ENCODE data around the gene FAM162A.

Gene FAM162A

DNA sequence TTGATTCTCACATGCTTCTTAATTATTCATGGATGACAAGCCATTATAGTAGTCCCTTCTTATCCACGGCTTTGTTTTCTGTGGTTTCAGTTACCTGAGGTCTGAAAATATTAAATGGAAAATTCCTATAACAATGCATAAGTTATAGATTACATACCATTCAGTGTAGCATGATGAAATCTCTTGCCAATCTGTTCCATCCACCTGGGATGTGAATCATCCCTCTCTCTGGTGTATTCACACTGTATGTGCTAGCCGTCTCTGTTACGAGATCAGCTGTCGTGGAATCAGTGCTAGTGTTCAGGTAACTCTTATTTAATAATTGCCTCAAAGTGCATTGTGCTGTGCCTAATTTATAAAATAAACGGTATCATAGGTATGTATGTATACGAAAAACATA lies 26.7 kb downstream of the FAM162A start:
- H3K27ac ChIP-seq: no peak overlapping the region
- TF ChIP-seq, protein P1, sequence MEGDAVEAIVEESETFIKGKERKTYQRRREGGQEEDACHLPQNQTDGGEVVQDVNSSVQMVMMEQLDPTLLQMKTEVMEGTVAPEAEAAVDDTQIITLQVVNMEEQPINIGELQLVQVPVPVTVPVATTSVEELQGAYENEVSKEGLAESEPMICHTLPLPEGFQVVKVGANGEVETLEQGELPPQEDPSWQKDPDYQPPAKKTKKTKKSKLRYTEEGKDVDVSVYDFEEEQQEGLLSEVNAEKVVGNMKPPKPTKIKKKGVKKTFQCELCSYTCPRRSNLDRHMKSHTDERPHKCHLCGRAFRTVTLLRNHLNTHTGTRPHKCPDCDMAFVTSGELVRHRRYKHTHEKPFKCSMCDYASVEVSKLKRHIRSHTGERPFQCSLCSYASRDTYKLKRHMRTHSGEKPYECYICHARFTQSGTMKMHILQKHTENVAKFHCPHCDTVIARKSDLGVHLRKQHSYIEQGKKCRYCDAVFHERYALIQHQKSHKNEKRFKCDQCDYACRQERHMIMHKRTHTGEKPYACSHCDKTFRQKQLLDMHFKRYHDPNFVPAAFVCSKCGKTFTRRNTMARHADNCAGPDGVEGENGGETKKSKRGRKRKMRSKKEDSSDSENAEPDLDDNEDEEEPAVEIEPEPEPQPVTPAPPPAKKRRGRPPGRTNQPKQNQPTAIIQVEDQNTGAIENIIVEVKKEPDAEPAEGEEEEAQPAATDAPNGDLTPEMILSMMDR (conservative IDR thresholded peaks at IDR 0.05): no peak

DNA sequence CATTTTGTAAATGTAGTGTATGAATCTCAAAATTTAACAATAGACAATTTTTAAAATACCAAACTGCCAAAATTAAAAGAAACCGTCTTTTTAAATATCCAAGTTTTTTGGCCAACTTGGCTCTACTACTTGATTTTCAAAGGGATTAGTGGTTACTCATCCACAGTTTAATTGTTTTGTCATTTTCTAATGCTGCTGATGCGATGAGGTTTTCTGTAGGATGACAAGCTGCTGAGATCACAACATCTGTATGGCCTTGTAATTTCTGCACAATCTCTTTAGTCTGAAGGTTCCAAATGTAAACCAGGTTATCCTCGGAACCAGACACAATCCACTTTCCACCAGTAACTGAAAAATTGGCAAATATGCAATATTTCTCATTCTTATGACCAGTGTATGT lies 30.4 kb downstream of the FAM162A start:
- H3K27ac ChIP-seq: peak overlapping the region; percentile 96; the same call in 1 of the 2 replicates
- TF ChIP-seq, protein P1 (conservative IDR thresholded peaks at IDR 0.05): no peak

DNA sequence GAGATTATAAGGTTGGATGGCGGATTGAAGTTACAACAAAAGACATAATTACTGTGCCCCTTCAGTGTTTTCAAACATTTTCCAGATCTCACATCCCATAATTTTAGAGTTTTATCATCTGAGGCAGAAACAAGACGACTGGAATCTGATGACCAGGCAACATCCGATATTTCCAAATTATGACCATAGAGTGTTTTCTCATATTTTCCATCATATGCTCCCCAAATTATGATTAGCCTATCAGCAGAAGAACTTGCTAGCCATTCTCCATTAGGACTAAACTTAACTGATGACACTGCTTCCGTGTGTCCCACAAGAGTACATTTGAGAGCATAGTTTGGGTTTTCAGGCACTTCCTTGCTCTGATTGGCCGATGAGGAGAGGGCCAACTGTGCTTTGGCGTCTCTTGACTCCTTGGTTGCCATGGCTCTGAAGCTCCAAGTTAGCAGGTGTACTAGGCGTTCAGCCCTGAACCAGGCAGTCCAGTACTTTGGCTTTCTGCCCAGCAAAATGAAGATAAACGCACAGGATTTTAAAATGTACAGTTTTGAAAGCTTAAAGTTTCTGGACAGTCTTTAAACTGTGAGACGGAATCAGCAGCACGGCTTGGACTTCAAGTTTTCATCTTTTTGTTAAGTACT lies 31.2 kb downstream of the FAM162A start:
- peak overlapping the region; percentile 96 for H3K27ac ChIP-seq
- TF ChIP-seq, protein P1 (conservative IDR thresholded peaks at IDR 0.05): no peak

DNA sequence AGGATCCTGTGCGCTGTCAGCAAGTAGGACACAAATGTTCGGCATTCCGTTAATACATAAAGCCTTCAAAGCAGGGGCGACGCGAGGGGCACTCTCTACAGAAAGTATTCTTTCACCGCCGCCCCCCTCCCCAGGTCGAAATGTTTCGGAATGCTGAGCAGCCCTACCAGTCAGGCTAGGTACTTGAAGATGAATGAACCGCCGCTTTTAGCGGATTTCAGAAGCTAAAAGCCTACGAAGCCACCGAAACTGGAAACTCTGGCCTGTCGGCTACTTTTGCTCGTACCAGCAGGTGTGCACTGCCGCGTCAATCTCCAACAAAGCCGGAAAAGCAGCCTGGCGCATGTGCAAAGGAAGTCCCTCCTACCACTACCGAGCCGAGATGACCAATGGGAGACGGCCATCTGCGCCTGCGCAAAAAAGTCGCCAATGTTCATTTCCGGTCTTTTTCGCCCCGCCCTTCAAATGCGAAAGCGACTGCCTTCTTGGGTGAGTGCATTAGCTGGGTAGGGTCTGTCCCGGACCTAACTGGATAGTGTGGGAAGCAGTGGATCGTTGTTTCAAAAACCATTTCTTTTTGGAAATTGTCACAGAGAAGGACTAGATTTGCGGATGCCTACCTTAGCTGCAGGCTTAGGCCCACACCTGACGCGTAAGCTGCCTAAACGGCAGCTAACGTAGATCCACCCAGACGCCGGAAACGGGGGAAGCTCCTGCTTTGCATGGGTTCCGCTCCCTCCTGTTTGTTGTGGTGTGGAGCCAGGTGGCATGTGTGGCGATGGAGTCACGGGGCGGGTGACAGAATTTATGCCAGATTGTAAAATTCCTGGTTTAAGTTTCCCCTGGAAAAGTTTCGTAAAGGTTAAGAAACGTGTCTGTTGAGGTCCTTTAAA lies 32.0 kb downstream of the FAM162A start, which contains the start of gene WDR5B:
WDR5B (minus strand) TSS at position 301 of the 893 bp plus-strand sequence. CDS start 534 bp downstream, outside the sequence.
- peak within 1 kb of the TSS; percentile 96 for H3K27ac ChIP-seq
- TF ChIP-seq, protein P1 (conservative IDR thresholded peaks at IDR 0.05): no peak; the same call in 1 of the 2 replicates

DNA sequence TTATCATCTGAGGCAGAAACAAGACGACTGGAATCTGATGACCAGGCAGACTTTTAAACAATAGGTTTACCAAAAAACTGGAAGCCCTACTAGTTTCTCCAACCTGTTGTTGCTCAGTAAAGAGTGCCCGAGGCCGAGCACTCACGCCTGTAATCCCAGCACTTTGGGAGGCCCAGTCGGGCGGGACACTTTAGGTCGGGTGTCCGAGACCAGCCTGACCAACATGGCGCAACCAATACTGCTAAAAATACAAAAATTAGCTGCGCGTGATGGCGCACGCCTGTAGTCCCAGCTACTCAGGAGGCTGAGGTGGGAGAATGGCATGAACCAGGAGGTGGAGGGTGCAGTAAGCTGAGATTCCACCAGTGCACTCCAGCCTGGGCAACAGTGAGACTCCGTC lies 33.0 kb downstream of the FAM162A start:
- TF ChIP-seq, protein P1 (conservative IDR thresholded peaks at IDR 0.05): no peak

DNA sequence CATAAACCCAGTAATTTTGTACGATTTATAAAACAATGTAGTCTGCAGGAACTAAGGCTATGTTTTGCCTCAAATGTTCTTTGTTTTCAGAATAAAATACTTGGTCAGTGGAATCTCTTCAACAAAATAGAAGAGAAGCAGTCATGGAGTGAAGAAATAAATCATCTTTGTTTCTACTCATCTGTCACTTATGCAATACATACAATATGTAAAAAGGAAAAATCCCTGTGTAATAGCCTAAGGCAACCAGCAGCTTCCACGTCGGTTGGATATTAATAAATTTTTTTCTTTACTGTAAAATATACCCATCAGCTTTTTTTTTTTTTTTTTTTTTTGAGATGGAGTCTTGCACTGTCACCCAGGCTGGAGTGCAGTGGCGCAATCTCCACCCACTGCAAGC lies 37.1 kb downstream of the FAM162A start:
- TF ChIP-seq, protein P1 (conservative IDR thresholded peaks at IDR 0.05): no peak
- H3K27ac ChIP-seq: no peak overlapping the region

More for the DNA sequence above, 33.0 kb downstream of the FAM162A start:
- peak overlapping the region; percentile 96 for H3K27ac ChIP-seq

DNA sequence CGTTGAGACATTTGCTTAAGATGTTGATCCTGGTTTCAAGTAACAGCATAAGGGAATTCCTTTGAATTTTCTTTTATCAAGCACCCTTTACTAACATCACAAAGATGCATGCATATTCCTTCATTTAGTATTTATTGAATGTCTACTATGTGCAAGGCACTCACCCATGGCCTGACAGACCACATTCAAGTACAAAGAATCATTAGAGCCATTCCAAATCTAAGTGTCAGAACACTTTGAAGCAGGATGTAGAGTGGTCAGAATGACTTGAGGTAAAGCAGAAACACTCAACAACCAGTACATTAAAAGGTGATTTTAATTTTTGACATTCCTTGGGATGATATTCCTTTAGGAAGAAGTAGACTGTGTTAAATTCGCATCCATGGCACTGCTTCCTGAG lies 37.9 kb downstream of the FAM162A start:
- TF ChIP-seq, protein P1 (conservative IDR thresholded peaks at IDR 0.05): no peak
- no peak overlapping the region for H3K27ac ChIP-seq
